CD4-positive, alpha-beta T cell treated with Interferon alpha-2 for 1 hour (primary cell): ENCODE measurements around the gene XIAP.
A peak's percentile ranks its signal among the peaks of the same experiment; 100 is the strongest.
"Not testable (repeated sequence)": the region's sequence is repeated elsewhere in the genome, so short reads cannot be mapped to it uniquely, and the experiment has no call there.

ENCODE experiments used
- DNase-seq, 2 donors: peaks; one replicate each; pipeline ENCODE4 v3.0.0-alpha.2; 2020 to 2022

The XIAP gene

DNA sequence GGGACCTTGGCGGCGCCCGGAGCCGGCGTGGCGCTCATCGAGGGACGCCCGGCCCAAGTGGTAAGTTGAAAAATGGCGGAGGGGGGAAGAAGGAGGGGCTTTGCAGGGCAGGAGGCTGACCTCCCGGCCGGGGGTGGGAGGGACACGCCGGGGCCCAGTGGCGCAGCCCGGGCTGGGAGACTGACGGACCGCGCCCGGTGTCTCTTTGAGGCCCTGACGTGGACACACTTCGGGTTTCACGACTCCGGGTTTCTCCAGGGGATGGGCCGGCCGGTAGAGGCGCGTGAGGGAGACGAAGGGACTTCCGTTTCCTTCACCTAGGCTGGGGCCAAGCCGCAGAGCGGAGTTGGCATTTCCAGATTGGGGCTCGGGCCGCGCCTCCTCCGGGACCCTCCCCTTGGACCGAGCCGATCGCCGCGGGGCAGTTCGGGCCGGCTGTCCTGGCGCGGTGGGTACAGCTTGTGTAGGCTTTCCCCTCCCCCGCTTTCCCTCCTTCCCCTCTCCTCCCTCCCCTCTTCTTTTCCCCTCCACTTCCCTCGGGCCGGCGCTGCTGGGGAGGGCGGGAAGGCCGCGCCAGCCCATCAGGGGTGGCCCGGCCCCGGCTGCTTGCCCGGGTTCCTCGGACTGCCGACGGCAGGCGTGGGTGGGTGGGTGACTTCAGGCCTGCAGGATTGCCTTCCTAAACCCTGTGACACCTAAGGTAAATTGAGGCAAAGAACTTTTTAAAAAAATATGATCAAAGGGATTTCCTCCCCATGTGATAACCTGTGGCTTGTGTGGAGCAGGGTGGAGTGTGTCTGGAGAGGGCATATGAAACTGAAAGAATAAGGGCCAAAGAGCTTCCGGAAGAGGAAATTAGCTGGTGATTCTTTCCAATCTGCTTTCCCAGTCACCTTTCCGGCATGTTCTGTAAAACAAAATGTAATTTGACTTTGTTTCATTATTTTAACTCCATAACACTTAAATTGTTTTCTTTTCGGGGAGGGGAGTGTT, at the start of gene XIAP:
Gene XIAP, plus strand, starts transcription at position 208 of the 993 bp plus-strand sequence. CDS start 25,610 bp downstream, outside the sequence.
- peak; percentile 77 to 78 for DNase-seq

DNA sequence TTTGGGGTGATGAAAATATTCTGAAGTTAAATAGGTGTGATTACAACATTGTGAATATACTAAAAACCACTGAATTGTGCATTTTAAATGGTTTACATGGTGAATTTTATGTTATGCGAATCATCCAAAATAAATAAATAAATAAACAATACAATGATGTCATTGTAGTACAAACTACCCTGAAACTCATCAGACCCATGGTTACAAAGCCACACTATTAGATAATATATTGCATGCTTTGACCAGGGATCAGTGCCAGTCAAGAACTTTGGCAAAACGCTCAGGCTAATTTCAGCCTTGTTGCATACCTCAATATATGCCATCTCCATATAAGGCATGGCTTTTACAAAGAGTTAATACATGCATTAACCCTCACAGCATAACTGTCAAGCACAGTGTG, 45.5 kb upstream of the XIAP start:
- no peak for DNase-seq

DNA sequence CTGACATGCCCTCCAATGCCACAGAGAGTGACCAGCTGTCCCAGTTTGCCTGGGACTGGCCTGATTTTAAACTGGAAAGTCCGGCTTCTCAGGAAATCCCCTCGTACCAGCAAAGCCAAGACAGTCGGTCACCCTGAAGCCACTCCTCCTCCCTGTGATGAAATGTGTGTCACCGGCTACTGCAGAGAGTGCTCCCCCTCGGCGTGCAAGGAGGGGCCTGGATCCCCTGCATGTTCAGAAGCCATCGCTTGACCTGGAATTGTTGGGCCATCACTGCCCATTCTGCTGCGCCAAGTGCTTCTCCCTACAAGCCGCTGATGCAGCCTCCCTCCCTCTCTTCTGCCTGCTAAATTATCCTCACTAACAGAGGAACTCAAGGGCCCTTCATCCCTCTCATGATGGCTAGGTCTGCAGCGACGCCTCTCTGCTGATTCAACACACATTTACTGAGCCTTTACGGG, 44.9 kb upstream of the XIAP start:
- not testable (repeated sequence) for DNase-seq

DNA sequence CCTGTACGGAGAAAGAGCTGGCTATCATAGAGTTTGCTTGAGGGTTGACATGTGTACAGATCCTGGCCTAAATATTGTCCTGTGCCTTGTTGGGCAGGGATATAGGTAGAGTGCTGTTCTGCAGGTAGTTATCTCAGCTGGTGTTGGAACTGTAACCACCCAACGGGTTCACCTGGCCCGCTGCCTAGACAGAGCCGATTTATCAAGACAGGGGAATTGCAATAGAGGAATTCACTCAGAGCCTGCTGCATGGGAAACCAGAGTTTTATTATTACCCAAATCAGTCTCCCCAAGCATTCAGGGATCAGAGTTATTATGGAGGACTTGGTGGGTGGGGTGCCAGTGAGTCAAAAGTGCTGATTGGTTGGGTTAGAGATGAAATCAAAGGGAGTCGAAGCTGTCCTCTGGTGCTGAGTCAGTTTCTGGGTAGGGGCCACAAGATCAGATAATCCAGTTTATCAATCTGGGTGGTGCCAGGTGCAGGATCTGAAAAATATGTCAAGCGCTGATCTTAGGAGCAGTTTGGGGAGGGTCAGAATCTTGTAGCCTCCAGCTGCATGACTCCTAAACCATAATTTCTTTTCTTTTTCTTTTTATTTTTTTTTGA, 42.5 kb upstream of the XIAP start:
- no peak for DNase-seq

DNA sequence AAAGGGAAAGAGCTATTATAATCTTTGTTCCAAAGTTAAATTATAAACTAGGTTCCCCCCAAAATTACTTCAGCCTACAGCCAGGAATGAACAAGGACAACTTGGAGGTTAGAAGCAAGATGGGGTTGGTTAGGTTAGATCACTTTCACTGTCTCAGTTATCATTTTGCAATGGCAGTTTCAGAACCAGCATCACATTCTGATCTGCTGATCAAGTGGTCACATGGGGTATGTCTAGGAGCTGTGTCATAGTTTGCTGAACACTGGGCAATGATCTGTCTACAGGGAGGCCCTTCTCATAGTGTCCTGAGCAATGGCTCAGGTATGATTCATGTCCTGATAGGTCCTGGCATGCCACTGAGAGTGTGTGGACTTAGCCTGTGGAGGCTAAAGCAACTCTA, 41.6 kb upstream of the XIAP start:
- DNase-seq: no peak

DNA sequence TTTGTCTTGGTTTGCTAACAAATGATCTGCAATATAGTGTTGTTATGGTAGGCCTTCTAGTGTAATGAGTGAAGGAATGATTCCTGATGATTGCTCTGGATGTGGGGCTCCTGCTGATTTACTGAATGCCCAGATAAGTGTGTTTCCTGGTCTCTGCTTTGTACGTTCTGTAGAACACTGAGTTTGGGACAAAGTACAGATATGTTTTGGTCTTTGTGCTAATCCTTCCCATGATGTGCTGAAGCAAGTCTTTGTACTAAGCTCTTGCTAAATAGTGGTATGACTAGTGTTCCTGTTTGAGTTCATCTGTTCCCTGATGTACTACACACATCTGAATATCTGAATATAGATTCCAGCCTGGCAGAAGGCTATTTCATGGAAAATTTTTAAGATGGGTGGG, 36.9 kb upstream of the XIAP start:
- no peak for DNase-seq

DNA sequence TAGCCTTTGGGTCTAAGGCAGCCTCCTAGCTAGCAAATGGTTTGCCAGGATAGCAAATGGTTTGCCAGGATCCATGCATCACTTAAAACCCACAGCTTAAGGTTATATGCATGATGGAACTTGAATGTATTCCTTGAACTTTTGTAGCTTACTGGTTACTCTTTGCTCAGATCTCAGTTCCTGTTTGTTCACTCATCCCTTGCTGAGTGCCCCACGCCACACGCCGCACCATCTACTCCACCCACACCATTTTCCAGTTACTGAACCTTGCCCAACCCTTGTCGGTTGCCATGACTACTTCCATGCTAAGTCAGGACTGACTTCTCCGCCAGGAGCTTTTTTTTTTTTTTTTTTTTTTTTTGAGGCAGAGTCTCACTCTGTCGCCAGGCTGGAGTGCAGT, 29.5 kb upstream of the XIAP start:
- peak; percentile 6 to 50 for DNase-seq

DNA sequence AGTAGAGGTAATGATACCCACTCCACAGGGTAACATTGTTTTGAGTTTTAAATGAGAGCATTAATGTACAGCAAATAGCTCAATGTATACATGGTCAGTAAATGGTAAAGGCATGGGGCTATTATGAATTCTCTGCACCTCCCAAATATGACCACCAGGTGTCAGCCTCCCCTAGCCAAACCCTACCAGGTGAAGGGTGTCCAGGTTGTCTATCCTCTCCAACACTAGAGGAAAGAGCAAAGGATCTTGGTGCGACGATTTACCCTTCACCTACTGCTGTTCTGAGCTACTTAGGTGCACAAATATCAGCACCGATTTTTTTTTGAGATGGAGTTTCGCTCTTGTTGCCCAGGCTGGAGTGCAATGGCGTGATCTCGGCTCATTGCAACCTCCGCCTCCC, 26.5 kb upstream of the XIAP start:
- DNase-seq: peak; percentile 62 to 74

DNA sequence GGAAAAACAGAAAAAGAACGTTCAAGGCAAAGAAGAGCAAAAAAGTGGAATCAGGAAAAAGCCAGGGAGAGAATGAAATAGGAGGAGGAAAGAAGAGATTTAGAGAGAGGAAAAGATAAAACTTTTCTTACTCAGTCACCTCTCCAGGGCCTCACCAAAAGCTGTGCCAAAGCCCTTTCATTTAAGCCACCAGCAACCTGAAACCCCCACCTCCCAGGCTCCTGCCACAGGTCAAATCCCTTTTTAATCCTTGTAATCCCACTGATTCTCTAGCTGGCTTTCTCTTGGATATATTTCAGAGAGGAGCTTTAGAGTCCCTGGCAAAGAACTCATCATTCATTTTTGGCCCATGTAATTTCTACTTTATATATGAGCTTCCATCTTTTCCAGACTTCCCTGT, 25.7 kb upstream of the XIAP start:
- DNase-seq: no peak

DNA sequence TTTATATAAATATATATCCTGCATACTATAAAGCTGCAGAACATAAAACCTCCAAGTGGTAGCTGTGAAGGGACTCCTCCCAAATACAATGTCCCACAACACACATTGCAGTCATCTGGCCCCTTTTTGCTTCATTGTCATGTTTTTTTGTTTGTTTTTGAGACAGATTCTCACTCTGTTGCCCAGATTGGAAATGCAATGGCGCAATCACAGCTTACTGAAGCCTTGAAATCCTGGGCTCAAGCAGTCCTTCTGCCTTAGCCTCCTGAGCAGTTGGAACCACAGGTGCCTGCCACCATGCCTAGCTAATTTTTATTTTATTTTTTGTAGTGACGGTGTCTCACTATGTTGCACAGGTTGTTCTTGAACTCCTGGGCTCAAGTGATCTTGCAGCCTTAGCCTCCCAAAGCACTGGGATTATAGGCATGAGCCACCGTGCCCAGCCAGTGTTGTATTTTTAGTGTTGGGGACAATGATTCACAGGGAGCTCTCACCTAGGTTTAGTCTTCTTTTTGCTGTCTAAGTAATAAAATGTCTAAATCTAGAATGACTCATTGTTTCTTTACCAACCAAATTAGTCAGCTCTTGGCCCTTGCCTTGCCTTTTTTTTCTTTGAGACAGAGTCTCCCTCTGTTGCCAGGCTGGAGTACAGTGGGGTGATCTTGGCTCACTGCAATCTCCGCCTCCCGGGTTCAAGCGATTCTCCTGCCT, 24.0 kb upstream of the XIAP start:
- DNase-seq: no peak

DNA sequence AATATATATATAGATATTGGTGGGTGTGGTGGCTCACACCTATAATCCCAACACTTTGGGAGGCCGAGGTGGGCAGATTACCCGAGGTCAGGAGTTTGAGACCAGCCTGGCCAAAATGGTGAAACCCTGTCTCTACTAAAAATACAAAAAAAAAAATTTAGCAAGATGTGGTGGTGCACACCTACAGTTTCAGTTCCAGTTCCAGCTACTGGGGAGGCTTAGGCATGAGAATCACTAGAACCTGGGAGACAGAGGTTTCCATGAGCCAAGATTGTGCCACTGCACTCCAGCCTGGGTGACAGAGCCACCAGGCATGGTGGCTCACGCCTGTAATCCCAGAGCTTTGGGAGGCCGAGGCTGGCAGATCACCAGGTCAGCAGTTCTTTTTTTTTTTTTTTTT, 14.7 kb upstream of the XIAP start:
- DNase-seq: not testable (repeated sequence)

DNA sequence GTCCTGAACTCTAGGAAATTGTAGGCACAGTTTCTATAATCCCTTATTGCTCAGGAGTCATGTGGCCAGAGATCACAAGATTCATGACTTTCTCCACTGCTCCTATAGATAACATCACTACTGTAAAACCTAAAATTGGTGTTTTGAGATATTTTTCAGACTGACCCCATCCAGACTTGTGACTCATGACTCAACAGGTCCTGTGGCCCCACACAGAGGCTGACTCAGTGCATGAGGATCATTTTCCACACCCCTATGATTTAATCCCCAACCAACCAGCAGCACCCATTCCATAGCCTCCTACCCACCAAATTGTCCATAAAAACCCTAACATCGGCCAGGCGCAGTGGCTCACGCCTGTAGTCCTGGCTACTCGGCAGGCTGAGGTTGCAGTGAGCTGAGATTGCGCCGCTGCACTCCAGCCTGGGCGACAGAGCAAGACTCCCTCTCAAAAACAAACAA, 13.2 kb upstream of the XIAP start:
- no peak for DNase-seq

DNA sequence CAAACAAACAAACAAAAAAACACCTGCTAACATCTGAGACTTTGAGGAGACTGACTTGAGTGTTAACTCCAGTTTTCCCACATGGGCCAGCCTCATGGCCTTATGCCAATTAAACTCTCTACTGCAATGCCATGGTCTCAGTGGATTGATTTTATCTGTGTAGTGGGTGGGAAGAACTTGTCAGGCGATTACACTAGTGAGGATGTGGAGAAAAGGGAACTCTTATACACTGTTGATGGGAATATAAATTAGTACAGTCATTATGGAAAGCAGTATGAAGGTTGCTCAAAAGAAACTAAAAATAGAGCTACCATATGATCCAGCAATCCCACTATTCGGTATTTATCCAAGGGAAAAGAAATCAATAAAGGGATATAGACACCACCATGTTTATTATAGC, 12.8 kb upstream of the XIAP start:
- DNase-seq: no peak

DNA sequence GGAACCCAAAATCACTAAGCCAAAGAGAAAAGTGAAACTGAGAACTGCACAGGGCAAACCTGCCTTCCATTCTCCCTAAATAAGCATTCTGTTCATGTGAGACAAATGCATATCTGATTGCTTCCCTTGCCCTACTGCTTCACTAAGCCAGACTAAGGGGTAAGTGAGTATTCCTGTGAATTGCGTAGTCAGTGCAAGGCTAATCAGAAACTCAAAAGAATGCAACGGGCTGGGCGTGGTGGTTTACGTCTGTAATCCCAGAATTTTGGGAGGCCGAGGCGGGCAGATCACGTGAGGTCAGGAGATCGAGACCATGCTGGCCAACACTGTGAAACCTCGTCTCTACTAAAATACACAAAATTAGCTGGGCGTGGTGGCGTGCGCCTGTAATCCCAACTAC, 10.8 kb upstream of the XIAP start:
- no peak for DNase-seq

DNA sequence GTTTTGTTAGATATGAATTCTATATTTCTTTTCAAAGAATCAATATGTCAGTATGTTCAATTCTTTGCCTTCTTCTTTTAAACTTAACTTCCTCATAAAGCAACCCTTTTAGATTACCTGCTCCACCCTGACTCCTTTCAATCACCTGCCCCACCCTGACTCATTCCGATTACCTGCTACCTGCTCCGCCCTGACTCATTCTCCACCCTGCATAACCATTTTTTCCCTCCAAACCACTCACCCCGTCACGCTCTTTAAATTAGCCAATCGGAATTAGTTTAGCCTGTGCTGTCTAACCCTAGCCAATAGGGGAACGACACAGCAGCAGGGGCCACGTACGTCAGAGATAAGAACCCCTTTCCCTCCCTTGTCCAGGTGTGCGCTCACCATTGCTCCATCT, 9.9 kb upstream of the XIAP start:
- not testable (repeated sequence) for DNase-seq

DNA sequence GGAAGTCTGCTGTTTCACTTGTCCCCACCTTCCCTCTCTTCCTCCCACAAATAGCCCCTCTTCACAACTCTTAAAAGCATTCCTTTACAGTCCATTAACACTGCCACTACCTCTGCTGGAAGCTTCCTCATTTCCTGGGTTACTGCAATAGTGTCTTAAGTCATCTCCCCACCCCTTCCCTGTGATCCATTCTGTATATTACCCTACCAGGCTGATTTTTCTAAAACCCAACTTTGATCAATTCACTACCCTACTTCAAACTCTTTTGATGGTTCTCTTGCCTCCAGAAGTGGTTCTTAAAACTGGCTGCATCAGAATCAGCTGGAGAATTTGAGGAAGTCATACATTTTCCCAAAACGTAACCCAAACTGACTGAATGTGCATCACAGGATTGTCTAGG, 8.8 kb upstream of the XIAP start:
- DNase-seq: no peak

DNA sequence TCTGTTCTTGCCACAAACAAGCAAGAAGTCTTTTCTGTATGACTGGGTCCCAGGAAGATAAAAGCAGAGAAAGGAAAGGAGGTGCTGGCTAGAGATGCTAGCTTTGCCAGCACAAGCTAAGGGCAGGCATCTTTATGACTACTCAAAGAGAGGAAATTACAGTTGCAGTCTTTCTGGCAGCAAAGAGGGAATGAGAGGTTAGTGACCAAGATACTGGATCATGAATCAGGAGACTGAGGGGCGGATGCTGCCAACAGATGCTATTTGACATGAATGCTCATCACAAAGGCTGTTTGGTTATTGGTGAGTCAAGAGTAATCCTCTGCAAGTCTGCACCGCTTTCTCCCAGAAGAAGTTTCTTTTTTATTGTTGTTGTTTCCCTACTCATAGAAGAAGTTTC, 5.5 kb upstream of the XIAP start:
- no peak for DNase-seq

DNA sequence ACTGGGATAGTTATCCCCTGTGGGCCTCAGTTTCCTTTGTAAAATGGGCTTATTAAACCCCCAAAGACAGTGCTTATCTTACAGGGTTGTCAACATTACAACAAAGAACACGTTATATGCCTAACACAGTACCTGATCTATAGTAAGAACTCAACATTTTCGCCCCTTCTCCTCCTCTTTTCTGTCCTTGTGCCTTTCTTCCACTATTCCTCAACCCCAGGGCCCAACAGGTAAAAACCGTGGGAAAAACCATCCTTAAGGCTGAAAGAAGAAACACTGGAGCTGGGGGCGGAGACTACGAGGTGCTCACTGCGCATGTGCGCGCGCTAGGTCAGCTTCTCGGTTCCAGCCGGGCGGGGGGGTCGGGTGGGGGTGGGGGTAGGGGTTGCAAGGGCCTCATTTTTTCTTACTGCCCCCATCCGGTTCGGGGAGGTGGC, 426 bp upstream of the XIAP start:
- DNase-seq: no peak

DNA sequence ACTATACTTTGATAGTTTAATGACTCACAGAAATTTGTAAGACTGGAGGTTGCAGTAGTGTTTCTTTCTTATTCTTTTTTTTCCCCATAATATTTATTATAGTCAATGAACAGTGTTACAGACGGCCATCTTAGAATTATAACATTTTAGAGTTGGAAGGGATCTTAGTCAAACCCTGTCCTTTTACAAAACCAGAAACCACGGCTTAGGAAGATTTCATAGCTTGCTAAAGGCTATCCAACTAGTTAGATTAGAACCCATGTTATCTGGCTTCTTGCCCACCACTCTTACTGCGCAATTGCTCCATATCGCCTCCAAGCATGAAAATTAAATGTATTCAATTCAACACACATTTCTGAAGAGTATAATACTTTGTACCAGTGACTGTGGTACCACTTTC, 1.1 kb downstream of the XIAP start:
- no peak for DNase-seq

DNA sequence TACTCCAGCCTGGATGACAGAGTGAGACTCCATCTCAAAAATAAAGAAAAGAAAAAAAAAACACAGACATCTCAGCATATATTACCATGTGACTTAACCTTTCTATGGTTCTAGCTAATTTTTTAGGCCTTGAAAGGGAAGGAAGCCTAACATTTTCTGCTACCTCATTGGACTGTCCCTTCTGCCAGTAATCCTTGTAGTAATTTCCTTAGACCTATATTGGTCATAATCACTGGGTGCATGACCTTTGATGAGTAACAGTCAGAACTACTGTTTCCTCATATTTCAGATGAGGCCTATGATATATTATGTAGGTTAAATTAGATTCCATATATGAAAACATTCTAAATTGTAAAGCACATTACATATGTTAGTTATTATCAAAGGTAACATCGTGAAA, 9.6 kb downstream of the XIAP start:
- DNase-seq: no peak

DNA sequence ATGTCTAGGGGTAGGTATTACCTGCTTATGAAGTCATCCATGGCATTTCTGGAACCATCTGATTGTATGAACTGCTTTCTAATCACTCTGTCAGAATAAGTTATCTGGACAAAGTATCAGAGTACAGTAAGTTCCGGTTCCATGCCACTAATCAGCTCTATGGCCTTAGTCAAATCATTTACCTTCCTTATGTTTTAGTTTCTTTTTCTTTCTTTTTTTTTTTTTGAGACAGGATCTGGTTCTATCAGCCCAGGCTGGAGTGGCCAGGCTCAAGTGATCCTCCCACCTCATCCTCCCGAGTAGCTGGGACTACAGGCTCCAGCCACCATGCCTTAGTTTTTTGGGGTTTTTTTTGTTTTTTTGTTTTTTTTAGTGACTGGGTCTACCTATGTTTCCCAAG, 11.5 kb downstream of the XIAP start:
- no peak for DNase-seq

DNA sequence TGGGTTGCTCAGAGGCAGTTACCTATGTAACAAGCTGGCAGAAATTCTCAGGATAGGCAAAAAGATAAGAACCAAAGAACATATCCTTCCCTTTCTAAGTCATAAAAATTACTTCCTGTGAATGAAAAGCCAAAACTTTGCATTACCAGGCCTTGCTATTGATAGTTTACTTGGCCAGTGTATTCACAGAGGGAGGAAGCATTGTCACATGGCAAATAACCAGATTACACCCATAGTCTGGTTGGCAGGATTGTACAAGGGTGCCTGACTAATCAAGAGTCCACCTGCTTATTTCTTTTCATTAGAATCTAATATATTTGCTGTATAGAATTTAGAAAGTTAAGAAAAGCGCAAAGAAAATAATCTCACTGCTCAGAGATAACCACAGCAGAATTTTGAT, 14.1 kb downstream of the XIAP start:
- no peak for DNase-seq

DNA sequence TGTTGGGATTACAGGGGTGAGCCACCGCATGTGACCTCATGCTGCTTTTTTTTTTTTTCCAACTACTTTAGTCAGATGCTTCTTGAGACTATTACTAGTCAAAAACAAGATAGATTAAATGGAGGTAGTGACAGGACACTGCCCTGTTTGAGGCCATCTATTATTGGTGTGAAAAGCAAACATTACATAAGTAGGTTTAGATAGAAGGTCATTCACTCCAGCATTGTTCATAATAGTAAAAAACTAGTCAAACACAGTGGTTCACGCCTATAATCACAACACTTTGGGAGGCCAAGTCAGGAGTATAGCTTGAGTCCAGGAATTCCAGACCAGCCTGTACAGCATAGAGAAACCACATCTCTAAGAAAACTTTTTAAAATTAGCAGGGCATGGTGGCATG, 16.3 kb downstream of the XIAP start:
- no peak for DNase-seq
